HepG2 (cell line): ENCODE measurements around the gene NANOS1. TPM values are rescaled to one million over a fixed set of nuclear protein-coding genes. Genes with fewer than 3 reads are reported as not detected.

Source experiments
- ARID4A ChIP-seq: sonication (generic); formaldehyde crosslinking; IDR thresholded peaks from 2 replicates; pipeline ENCODE4 v1.5.0; 2020; ENCODE audit warnings: mild to moderate bottlenecking, missing genetic modification reagents, borderline replicate concordance
- ETV6 ChIP-seq: sonication (generic); formaldehyde crosslinking; conservative IDR thresholded peaks from 2 replicates; pipeline ENCODE4 v1.4.0; 2020; ENCODE audit warnings: missing genetic modification reagents
- GATAD2A ChIP-seq: IDR thresholded peaks from 2 replicates; pipeline ENCODE4 v1.6.1; 2016
- GTF2F1 ChIP-seq: fragments of 150-350 bp; IDR thresholded peaks from 2 replicates; pipeline ENCODE4 v1.6.1; 2014; ENCODE audit warnings: low read length
- HNRNPLL ChIP-seq: fragments of 200-400 bp; formaldehyde crosslinking; IDR thresholded peaks from 2 replicates; pipeline ENCODE4 v1.6.1; 2017; ENCODE audit warnings: mild to moderate bottlenecking, low read depth, low read length; ENCODE audit not compliant: poor library complexity, severe bottlenecking
- ISL2 ChIP-seq: sonication (generic); formaldehyde crosslinking; IDR thresholded peaks from 2 replicates; pipeline ENCODE4 v1.5.0; 2020; ENCODE audit warnings: missing genetic modification reagents
- JUNB ChIP-seq: sonication (generic); formaldehyde crosslinking; IDR thresholded peaks from 2 replicates; pipeline ENCODE4 v1.8.0; 2022; ENCODE audit warnings: missing genetic modification reagents, mild to moderate bottlenecking, borderline replicate concordance
- KAT8 ChIP-seq: IDR thresholded peaks from 2 replicates; pipeline ENCODE4 v1.6.1; 2016; ENCODE audit warnings: missing genetic modification reagents, missing compliant biosample characterization
- NCOA1 ChIP-seq: sonication (generic); formaldehyde crosslinking; IDR thresholded peaks from 2 replicates; pipeline ENCODE4 v1.9.0; 2021; ENCODE audit warnings: missing genetic modification reagents
- PPARG ChIP-seq: conservative IDR thresholded peaks from 2 replicates; pipeline ENCODE4 v1.6.1; 2016; ENCODE audit warnings: missing biosample characterization, missing genetic modification reagents
- REL ChIP-seq: sonication (generic); formaldehyde crosslinking; conservative IDR thresholded peaks from 2 replicates; pipeline ENCODE4 v1.8.0; 2022; ENCODE audit warnings: mild to moderate bottlenecking, missing genetic modification reagents, moderate library complexity
- RORA ChIP-seq: sonication (generic); formaldehyde crosslinking; IDR thresholded peaks from 2 replicates; pipeline ENCODE4 v1.5.0; 2020; ENCODE audit warnings: mild to moderate bottlenecking, missing genetic modification reagents, moderate library complexity
- SIX1 ChIP-seq: sonication (generic); formaldehyde crosslinking; IDR thresholded peaks from 2 replicates; pipeline ENCODE4 v1.4.0; 2020; ENCODE audit warnings: missing genetic modification reagents, borderline replicate concordance
- ZC3H13 ChIP-seq: sonication (generic); formaldehyde crosslinking; IDR thresholded peaks from 2 replicates; pipeline ENCODE4 v1.8.1; 2023; ENCODE audit warnings: mild to moderate bottlenecking, missing genetic modification reagents, moderate library complexity
- ZEB1 ChIP-seq: IDR thresholded peaks from 2 replicates; pipeline ENCODE4 v1.6.1; 2012; ENCODE audit warnings: mild to moderate bottlenecking, low read depth, inconsistent platforms; ENCODE audit not compliant: insufficient replicate concordance
- ZFP36 ChIP-seq: fragments of 150-350 bp; IDR thresholded peaks from 2 replicates; pipeline ENCODE4 v1.6.1; 2018; ENCODE audit warnings: borderline replicate concordance, low read length, low read depth; ENCODE audit not compliant: partially characterized antibody
- ZFP36L1 ChIP-seq: sonication (generic); formaldehyde crosslinking; IDR thresholded peaks from 2 replicates; pipeline ENCODE4 v1.8.0; 2022; ENCODE audit warnings: mild to moderate bottlenecking, missing genetic modification reagents, moderate library complexity
- ZFP37 ChIP-seq: sonication (generic); formaldehyde crosslinking; IDR thresholded peaks from 2 replicates; pipeline ENCODE4 v1.4.0; 2020; ENCODE audit warnings: missing genetic modification reagents, borderline replicate concordance
- ZFP91 ChIP-seq: sonication (generic); formaldehyde crosslinking; IDR thresholded peaks from 2 replicates; pipeline ENCODE4 v1.9.0; 2022; ENCODE audit warnings: missing genetic modification reagents, mild to moderate bottlenecking, borderline replicate concordance
- ZNF326 ChIP-seq: sonication (generic); formaldehyde crosslinking; IDR thresholded peaks from 2 replicates; pipeline ENCODE4 v1.4.0; 2020; ENCODE audit warnings: missing genetic modification reagents, borderline replicate concordance
- ZNF383 ChIP-seq: sonication (generic); formaldehyde crosslinking; IDR thresholded peaks from 2 replicates; pipeline ENCODE4 v1.4.0; 2020; ENCODE audit warnings: missing genetic modification reagents, mild to moderate bottlenecking, borderline replicate concordance
- ZNF460 ChIP-seq: sonication (generic); formaldehyde crosslinking; IDR thresholded peaks from 2 replicates; pipeline ENCODE4 v1.5.1; 2020; ENCODE audit warnings: missing genetic modification reagents, mild to moderate bottlenecking, borderline replicate concordance
- ZNF652 ChIP-seq: IDR thresholded peaks from 2 replicates; pipeline ENCODE4 v1.6.1; 2016; ENCODE audit warnings: low read depth, borderline replicate concordance
- ZNF7 ChIP-seq: IDR thresholded peaks from 2 replicates; pipeline ENCODE4 v1.6.1; 2016; ENCODE audit warnings: missing biosample characterization, missing genetic modification reagents
- ZNF83 ChIP-seq: sonication (generic); formaldehyde crosslinking; IDR thresholded peaks from 2 replicates; pipeline ENCODE4 v1.4.0; 2020; ENCODE audit warnings: missing genetic modification reagents, mild to moderate bottlenecking, borderline replicate concordance
- ZSCAN21 ChIP-seq: sonication (generic); formaldehyde crosslinking; IDR thresholded peaks from 2 replicates; pipeline ENCODE4 v1.8.0; 2022; ENCODE audit warnings: mild to moderate bottlenecking, missing genetic modification reagents, moderate library complexity, borderline replicate concordance
- polyA plus RNA-seq, 8 experiments: library from polyadenylated mRNA; depleted of rRNA in 3 of 8; stranded (reverse) in 7 of 8; unstranded in 1 of 8; fragments of >200 nt; fragmentation: Illumina TruSeq in 4 of 8; extraction: Trizol in 4 of 8; gene quantifications; 2 replicates each; pipeline versions ENCODE4 v1.2.1 to v1.2.3, GENCODE V29; 2011 to 2016; ENCODE audit warnings: low read depth in 4 of 8, missing spikeins in 1 of 8, mixed read lengths in 1 of 8; ENCODE audit not compliant: insufficient read depth in 1 of 8
- total RNA-seq, 5 experiments: library from RNA; depleted of rRNA; stranded (reverse); fragments of >200 nt; fragmentation: Illumina TruSeq; extraction: Trizol; gene quantifications; 2 replicates each; pipeline ENCODE4 v1.2.3, GENCODE V29; 2016; ENCODE audit warnings: low read depth in 1 of 5

NANOS1 gene
- total and polyA plus RNA-seq, 2 of the 13 experiments (the other 11 are each of a cell fraction or from before 2014, with no cell fraction given): 1.7 to 2.2 TPM

GRCh38 chr10:119030421-119031250 lies 1.1 kb downstream of the NANOS1 start (continued):
- TF ChIP-seq PPARG (CRISPR knock-in tag) (no peak), GTF2F1 (no peak), ZNF7 (CRISPR knock-in tag) (no peak), ZNF326 (CRISPR knock-in tag) (no peak), HNRNPLL (no peak), ZC3H13 (CRISPR knock-in tag) (peak; percentile 22; the same call in 1 of the 2 replicates), ZFP36L1 (no peak), ZNF383 (CRISPR knock-in tag) (no peak), ZFP37 (CRISPR knock-in tag) (no peak), ZEB1 (no peak), RORA (CRISPR knock-in tag) (no peak), JUNB (CRISPR knock-in tag) (no peak), SIX1 (CRISPR knock-in tag) (no peak), ZNF460 (CRISPR knock-in tag) (no peak), ARID4A (CRISPR knock-in tag) (peak; percentile 60; the same call in 1 of the 2 replicates), KAT8 (CRISPR knock-in tag) (no peak), ZSCAN21 (peak; percentile 68; the same call in 1 of the 2 replicates), ZNF83 (CRISPR knock-in tag) (no peak), ZFP91 (CRISPR knock-in tag) (no peak), ZNF652 (CRISPR knock-in tag) (no peak), ETV6 (CRISPR knock-in tag) (no peak), GATAD2A (CRISPR knock-in tag) (no peak), ISL2 (CRISPR knock-in tag) (no peak), REL (CRISPR knock-in tag) (0 out of 2 replicates have a peak, but pooled peaks have one; percentile 32), ZFP36 (no peak), NCOA1 (no peak)
